Heart right ventricle (tissue), 16 donors: ENCODE measurements around the gene CLCN4. TPM values are rescaled to one million over a fixed set of nuclear protein-coding genes. Genes with fewer than 3 reads are reported as not detected.

ENCODE experiments used
- ATAC-seq, 8 donors: fragments of 200-7000 bp; cut with Tn5 transposase; one replicate each; pipeline ENCODE4 v1.9.1; 2020; ENCODE audit warnings: mild to moderate bottlenecking in 8 of 8, moderate library complexity in 8 of 8, moderate number of reproducible peaks in 1 of 8
- DNase-seq, 2 donors: peaks; one replicate each; pipeline ENCODE4 v3.0.0-alpha.2; 2020
- H3K27ac ChIP-seq, 10 donors: fragments of 200-600 bp; sonication (generic) in 2 of 10; one replicate each; pipeline versions ENCODE4 v1.5.0 to v1.8.0; 2020 to 2022; ENCODE audit warnings: mild to moderate bottlenecking in 3 of 10
- H3K27me3 ChIP-seq, 7 donors: fragments of 200-600 bp; one replicate each; pipeline ENCODE4 v1.8.0; 2021 to 2022; ENCODE audit warnings: mild to moderate bottlenecking in 2 of 7
- H3K36me3 ChIP-seq, 9 donors: fragments of 200-600 bp; sonication (generic) in 1 of 9; one replicate each; pipeline versions ENCODE4 v1.5.0 to v1.8.0; 2020 to 2022; ENCODE audit warnings: mild to moderate bottlenecking in 2 of 9
- H3K4me1 ChIP-seq, 9 donors: fragments of 200-600 bp; sonication (generic) in 1 of 9; one replicate each; pipeline versions ENCODE4 v1.5.0 to v1.8.0; 2020 to 2022; ENCODE audit warnings: mild to moderate bottlenecking in 4 of 9
- H3K4me3 ChIP-seq, 10 donors: fragments of 200-600 bp; sonication (generic) in 2 of 10; one replicate each; pipeline versions ENCODE4 v1.5.0 to v1.8.0; 2020 to 2022; ENCODE audit warnings: mild to moderate bottlenecking in 7 of 10, moderate library complexity in 2 of 10
- H3K9me3 ChIP-seq, 11 donors: fragments of 200-600 bp in 10 of 11; sonication (generic) in 2 of 11; one replicate each; pipeline versions ENCODE4 v1.5.0 to v1.8.0; 2013 to 2022; ENCODE audit warnings: mild to moderate bottlenecking in 2 of 11, control low read depth in 1 of 11, moderate library complexity in 1 of 11
- CTCF ChIP-seq, 9 donors: fragments of 200-600 bp; sonication (generic) in 2 of 9; IDR thresholded peaks; one replicate each; pipeline versions ENCODE4 v1.5.0 to v1.8.0; 2021 to 2022; ENCODE audit warnings: antibody characterized with exemption in 9 of 9, mild to moderate bottlenecking in 5 of 9, moderate library complexity in 1 of 9
- WGBS, 2 donors: extraction: QIAGEN DNeasy Blood & Tissue Kit; methylation state at CpG; one replicate each; pipeline ENCODE4 v1.1.7; 2013; ENCODE audit warnings: inconsistent platforms in 1 of 2; 5-methylcytosine and 5-hydroxymethylcytosine counted together
- intact Hi-C, 10 donors: fragments of 100-400 bp; cut with DNase I; formaldehyde crosslinking; loops; one replicate each; pipeline versions ENCODE4 v1.11.1 to v1.14.2; 2022
- polyA plus RNA-seq, 2 donors: library from polyadenylated mRNA; stranded (reverse); fragments of 200-250 nt; gene quantifications; one replicate each; pipeline ENCODE4 v1.2.3, GENCODE V29; 2013
- total RNA-seq, 10 donors: library from RNA; stranded (reverse); fragmentation: NEBNext Ultra II Directional in 3 of 10; extraction: Animal tissue kit (Norgen Biotek cat#: 25700) in 3 of 10; gene quantifications; one replicate each; pipeline versions ENCODE4 v1.2.1 to v1.2.4, GENCODE V29; 2021 to 2023
- donor health status: Arrhythmogenic right ventricular cardiomyopathy.
- donor health status: ischemic (EF 13 %, LVEDD 7.1; RV severe dilation, severe dysfunction).
- donor health status: healthy with polysubstance abuse.
- donor health status: DM: no; HTN: yes; CAD: no.
- donor health status: DM: no; HTN: no; CAD: no.
- donor health status: ischemic (EF 25% LVEDD 6.9; RV normal size, moderate dysfunction).
- donor health status: ischemic (EF 25% LVEDD 5.7; RV mildly dilated, moderate dysfunction).
- donor health status: healthy.
- donor health status: DM: yes; HTN: yes; CAD: no.
- donor health status: Ischemic cardiomyopathy.
- donor health status: ischemic (EF 35%, LVEDD 5.7; RV mildly dilated, moderate dysfunction).
- donor health status: nonischemic (EF 11% LVEDD 7.7; RV severe dilation, severe dysfunction).
- donor health status: DM: yes; HTN: yes; CAD: no.
- donor health status: PGD.
- donor health status: ischemic (EF 29% LVEDD 5.4; RV normal size, mild dysfunction).
- donor health status: nonischemic (EF 23%, LVEDD 6.1; RV moderate dilation, normal function).

The CLCN4 gene
- total and polyA plus RNA-seq, 12 donors = 4.0 to 44.9 (median 32.0) TPM

- ATAC-seq = no peak
- Histone ChIP-seq H3K9me3 (no peaks in the 10 kb centered on the region), H3K4me1 (peaks cover 0 to 7% (median 0%) of the 10 kb centered on the region in 9 donors), H3K27me3 (peaks cover 0 to 7% (median 0%) of the 10 kb centered on the region in 7 donors), H3K36me3 (peaks cover 0 to 20% (median 0%) of the 10 kb centered on the region in 9 donors), H3K4me3 (no peak overlapping the region), H3K27ac (no peak overlapping the region)
- WGBS, 2 donors = 95 to 96% methylated on average over 6 of the region's 6 CpGs
- no peak for TF ChIP-seq CTCF (IDR thresholded peaks at IDR 0.05)
- intact Hi-C loops = no loop called here
- no peak for DNase-seq
These were observed 64.9 kb downstream of the CLCN4 start for GRCh38 chrX:10221651-10222050.

DNA sequence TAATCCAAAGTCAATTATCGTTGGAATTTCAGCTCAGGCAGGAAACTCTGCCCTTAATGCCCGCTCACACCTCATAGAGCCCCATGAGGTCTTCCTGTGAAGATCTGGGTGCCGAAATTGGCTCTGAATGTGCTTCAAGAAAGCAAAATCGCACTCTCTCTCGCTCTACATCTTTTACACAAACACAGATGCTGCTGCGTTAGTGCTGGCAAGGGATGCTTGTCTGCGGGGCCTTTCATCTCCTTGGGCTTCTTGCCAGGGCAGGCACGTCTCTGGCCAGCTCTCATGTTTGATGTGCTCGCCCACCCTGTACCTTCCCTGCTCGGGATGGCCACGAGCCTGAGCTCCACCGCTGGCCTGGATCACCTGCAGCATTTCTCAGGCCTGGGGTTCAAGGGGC lies 66.5 kb downstream of the CLCN4 start:
- Histone ChIP-seq H3K9me3 (no peaks in the 10 kb centered on the region), H3K27ac (no peak overlapping the region), H3K36me3 (peaks cover 0 to 20% (median 0%) of the 10 kb centered on the region in 9 donors), H3K4me1 (no peaks in the 10 kb centered on the region), H3K27me3 (no peaks in the 10 kb centered on the region), H3K4me3 (no peak overlapping the region)
- DNase-seq = no peak
- no peak for ATAC-seq
- 79 to 85% methylated on average over 12 of the region's 12 CpGs for WGBS, 2 donors
- TF ChIP-seq CTCF (IDR thresholded peaks at IDR 0.05) = no peak
- intact Hi-C loops = no loop called here

- H3K9me3 ChIP-seq = no peaks in the 10 kb centered on the region
- no peak overlapping the region for H3K27ac ChIP-seq
- H3K36me3 ChIP-seq = peaks cover 0 to 20% (median 0%) of the 10 kb centered on the region in 9 donors
- ATAC-seq (no peak), DNase-seq (no peak)
- H3K27me3 ChIP-seq = no peaks in the 10 kb centered on the region
- H3K4me3 ChIP-seq = no peak overlapping the region
- WGBS, 2 donors = 94% methylated on average over 8 of the region's 8 CpGs
- no peak for TF ChIP-seq CTCF (IDR thresholded peaks at IDR 0.05)
- intact Hi-C loops = no loop called here
- no peaks in the 10 kb centered on the region for H3K4me1 ChIP-seq
These were observed 67.0 kb downstream of the CLCN4 start for GRCh38 chrX:10223781-10224180.

DNA sequence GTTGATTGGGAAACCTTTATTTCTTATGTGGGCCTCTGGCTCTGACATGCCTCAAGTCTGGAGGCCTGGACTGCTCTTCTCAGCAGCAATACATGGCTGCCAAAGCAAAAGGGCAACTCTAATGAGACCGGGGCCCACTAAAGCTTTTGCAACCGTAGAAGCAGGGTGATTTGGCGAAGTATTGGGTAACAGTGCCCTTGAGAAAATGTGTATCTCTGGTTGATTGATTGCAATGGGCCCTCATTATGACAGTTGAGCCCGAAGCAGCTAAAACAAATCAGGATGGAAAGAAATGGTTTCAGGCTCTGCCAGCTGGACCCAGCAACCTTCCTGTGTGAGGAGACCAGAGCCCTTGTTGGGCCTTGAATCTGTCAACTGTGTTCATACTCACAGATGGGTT lies 73.4 kb downstream of the CLCN4 start:
- no peak for ATAC-seq
- intact Hi-C loops = no loop called here
- peaks cover 0 to 10% (median 0%) of the 10 kb centered on the region in 7 donors for H3K27me3 ChIP-seq
- DNase-seq = no peak
- no peak overlapping the region for H3K4me3 ChIP-seq
- WGBS, 2 donors = 85 to 87% methylated on average over 4 of the region's 4 CpGs
- no peaks in the 10 kb centered on the region for H3K4me1 ChIP-seq
- H3K36me3 ChIP-seq = peaks cover 0 to 13% (median 0%) of the 10 kb centered on the region in 9 donors
- TF ChIP-seq CTCF (IDR thresholded peaks at IDR 0.05) = no peak
- H3K9me3 ChIP-seq = no peaks in the 10 kb centered on the region
- no peak overlapping the region for H3K27ac ChIP-seq
